ENCODE results near the gene PAN2.
A peak's percentile ranks its signal among the peaks of the same experiment; 100 is the strongest.
"Not testable (repeated sequence)": the region's sequence is repeated elsewhere in the genome, so short reads cannot be mapped to it uniquely, and the experiment has no call there.

The PAN2 gene, protein sequence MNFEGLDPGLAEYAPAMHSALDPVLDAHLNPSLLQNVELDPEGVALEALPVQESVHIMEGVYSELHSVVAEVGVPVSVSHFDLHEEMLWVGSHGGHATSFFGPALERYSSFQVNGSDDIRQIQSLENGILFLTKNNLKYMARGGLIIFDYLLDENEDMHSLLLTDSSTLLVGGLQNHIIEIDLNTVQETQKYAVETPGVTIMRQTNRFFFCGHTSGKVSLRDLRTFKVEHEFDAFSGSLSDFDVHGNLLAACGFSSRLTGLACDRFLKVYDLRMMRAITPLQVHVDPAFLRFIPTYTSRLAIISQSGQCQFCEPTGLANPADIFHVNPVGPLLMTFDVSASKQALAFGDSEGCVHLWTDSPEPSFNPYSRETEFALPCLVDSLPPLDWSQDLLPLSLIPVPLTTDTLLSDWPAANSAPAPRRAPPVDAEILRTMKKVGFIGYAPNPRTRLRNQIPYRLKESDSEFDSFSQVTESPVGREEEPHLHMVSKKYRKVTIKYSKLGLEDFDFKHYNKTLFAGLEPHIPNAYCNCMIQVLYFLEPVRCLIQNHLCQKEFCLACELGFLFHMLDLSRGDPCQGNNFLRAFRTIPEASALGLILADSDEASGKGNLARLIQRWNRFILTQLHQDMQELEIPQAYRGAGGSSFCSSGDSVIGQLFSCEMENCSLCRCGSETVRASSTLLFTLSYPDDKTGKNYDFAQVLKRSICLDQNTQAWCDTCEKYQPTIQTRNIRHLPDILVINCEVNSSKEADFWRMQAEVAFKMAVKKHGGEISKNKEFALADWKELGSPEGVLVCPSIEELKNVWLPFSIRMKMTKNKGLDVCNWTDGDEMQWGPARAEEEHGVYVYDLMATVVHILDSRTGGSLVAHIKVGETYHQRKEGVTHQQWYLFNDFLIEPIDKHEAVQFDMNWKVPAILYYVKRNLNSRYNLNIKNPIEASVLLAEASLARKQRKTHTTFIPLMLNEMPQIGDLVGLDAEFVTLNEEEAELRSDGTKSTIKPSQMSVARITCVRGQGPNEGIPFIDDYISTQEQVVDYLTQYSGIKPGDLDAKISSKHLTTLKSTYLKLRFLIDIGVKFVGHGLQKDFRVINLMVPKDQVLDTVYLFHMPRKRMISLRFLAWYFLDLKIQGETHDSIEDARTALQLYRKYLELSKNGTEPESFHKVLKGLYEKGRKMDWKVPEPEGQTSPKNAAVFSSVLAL

GRCh38 chr12:56333679-56334489 lies at the start of gene PAN2:
PAN2 (minus strand) TSS chr12:56334000; CDS start chr12:56333094, 906 bp downstream.
- peak; percentile 84 for DNase-seq (ENCODE audit: low read depth)

- no peak for DNase-seq (ENCODE audit: low read depth)
These were observed 48.8 kb upstream of the PAN2 start for GRCh38 chr12:56382611-56383010.

DNA sequence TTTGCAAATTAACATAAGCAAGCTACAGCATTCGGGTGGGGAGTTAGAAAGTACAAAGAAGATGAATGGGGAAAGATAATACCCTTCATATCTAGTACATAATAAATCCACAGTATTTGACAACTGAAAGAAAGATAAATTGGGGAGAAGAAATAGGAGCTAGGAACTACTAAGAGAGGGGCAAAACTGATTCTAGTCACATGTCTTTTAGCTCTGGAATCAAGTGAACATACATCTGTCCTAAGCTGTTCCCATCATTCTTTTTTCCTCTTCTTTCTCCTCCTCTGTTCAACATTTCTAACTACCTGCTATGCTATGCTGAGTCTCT lies 44.2 kb upstream of the PAN2 start:
- no peak for DNase-seq (ENCODE audit: low read depth)

DNA sequence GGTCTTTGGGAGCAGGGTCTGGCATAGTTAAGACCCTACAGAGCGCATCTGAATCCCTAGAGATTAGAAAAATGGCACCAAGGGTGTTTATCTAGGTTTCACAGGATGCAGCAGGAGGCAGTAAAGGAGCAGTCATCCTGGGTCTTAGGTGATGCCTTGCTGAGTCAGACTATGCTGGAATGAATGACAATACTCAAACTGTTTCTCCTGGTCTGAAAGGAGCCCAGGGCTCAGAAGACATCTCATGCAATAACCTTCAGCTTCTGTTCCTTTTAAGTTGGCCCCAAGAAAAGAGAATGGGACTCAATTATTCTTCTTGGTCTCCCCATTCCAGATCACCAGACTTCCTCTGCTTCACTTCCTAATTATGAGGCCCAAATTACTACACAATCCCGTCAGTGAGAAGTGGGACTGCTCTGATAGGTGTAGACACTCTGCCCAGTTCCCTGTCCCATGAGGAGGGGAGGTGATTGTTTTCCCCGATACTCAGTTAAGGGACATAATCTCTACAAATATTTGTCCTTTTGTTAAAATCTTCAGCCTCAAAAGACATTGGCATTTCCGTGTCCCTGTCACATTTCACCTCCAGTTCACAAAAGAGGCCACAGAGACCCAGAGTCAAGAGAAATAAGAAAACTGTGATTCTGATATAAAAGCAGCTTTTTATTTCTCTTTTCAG lies 43.6 kb upstream of the PAN2 start:
- DNase-seq (ENCODE audit: low read depth), result no peak

- DNase-seq (ENCODE audit: low read depth), result no peak
These were observed 42.0 kb upstream of the PAN2 start for GRCh38 chr12:56375598-56376434.

DNA sequence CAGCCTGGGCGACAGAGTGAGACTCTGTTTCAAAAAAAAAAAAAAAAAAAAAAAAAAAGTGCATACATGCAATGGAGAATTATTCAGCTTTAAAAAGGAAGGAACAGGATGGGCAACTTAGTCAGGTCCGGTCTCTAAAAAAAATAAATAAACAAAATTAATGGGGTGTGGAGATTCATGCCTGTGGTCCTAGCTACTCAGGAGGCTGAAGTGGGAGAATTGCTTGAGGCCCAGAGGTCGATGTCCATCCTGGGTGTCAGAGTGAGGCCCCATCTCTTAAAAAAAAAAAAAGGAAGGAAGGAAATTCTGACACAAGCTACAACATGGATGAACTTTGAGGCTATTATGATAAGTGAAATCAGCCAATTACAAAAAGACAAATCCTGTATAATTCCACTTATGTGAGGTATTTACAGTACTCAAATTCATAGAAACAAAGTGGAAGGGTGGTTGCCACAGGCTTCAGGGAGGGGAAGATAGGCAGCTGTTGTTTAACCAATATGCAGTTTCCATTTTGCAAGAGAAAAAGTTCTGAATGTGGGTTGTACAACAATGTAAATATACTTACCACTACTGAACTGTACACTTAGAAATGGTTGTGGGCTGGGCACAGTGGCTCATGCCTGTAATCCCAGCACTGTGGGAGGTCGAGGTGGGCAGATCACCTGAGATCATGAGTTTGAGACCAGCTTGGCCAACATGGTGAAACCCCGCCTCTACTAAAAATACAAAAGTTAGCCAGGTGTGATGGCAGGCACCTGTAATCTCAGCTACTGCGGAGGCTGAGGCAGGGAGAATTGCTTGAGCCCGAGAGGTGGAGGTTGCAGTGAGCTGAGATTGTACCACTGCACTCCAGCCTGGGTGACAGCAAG lies 41.2 kb upstream of the PAN2 start:
- no peak for DNase-seq (ENCODE audit: low read depth)

GRCh38 chr12:56373515-56373914 lies 39.7 kb upstream of the PAN2 start:
- no peak for DNase-seq (ENCODE audit: low read depth)

- no peak for DNase-seq (ENCODE audit: low read depth)
These were observed 33.1 kb upstream of the PAN2 start for GRCh38 chr12:56366948-56367347.

DNA sequence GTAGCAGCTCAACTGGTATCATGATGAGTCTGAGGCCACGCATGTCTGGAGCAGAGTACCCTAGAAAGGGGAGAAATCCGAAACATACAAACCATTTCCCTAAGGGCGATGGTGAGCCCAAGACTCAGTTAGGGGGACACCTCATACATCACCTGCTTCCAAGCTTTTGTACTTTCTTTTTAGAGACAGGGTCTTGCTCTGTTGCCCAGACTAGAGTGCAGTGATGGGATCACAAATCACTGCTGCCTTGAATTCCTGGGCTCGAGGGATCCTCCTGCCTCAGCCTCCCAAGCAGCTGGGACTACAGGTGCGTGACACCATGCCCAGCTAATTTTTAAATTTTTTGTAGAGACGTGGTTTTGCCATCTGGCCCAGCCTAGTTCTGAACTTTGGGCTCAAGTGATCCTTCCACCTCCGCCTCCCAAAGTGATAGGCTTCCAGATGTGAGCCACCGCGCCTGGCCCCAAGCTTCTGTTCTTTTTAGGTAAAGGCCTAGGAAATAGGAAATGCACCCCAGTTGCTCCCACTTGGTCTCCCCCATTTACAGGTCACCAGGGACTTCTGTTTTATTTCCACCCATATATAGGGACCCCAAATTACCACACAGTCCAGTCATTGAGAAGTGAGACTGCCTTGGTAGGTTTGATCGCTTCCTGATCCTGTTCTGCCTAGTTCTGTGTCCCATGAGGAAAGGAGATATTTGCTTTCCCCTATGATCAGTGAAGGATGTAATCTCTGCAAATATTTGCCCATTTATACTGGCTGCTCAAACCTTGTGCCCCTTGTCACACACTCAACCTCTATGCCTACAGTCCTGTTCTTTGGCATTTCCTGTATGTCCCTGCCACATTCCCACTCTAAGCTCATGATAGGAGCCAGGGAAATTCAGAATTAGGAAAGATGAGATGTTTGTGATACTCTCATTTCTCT lies 28.6 kb upstream of the PAN2 start, which contains the start of gene APOF:
Gene APOF (minus strand): TSS at position 728 of the 930 bp plus-strand sequence. CDS start 112 bp downstream, at position 616.
- no peak for DNase-seq (ENCODE audit: low read depth)

DNA sequence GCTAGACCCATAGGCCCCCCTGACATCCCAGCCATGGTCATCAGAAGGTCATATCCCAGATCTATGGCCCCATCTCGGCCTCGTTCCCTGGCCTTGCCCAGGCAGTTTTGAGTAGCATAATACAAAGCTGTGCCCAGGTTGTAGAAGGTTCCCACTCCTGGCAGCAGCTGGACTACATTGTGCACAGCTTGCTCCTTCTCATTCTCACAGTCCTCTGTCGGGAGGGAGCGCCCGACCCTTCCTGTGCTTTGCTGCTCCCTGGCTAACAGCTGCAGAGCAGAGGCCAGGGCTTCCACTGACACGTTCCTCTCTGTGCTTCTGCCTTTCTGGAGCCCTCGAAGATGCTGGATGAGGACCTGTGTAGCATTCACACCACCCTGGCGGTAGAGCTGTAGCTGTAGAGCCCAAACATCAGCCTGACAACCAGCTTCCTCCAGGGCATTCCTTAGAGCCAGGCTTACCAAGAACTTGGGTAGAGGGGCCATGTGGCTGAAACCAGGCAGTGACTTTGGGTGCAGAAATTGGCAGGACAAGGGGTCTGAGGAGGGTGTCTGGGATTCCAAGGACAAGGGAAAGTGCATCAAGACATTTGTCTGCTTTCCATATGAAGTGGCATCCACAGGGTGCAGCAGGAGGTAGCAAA lies 27.8 kb upstream of the PAN2 start:
- DNase-seq (ENCODE audit: low read depth), result no peak

GRCh38 chr12:56359851-56360767 lies 26.3 kb upstream of the PAN2 start, which contains the start of gene STAT2:
STAT2 (minus strand) TSS chr12:56360107; CDS start chr12:56356571, 3,536 bp downstream.
- peak; percentile 98 for DNase-seq (ENCODE audit: low read depth)

GRCh38 chr12:56358836-56359532 lies 25.2 kb upstream of the PAN2 start:
- DNase-seq (ENCODE audit: low read depth), result no peak

GRCh38 chr12:56351325-56351724 lies 17.5 kb upstream of the PAN2 start:
- no peak for DNase-seq (ENCODE audit: low read depth)

GRCh38 chr12:56350662-56351061 lies 16.9 kb upstream of the PAN2 start:
- DNase-seq (ENCODE audit: low read depth), result no peak

GRCh38 chr12:56348776-56349175 lies 15.0 kb upstream of the PAN2 start:
- DNase-seq (ENCODE audit: low read depth), result no peak

- not testable (repeated sequence) for DNase-seq (ENCODE audit: low read depth)
These were observed 13.5 kb upstream of the PAN2 start for GRCh38 chr12:56347255-56347654.

All from activated T-cell treated with anti-CD3 and anti-CD28 coated beads for 1 hour (primary cell).